ENCODE measurements around the gene TCF3.

DNA sequence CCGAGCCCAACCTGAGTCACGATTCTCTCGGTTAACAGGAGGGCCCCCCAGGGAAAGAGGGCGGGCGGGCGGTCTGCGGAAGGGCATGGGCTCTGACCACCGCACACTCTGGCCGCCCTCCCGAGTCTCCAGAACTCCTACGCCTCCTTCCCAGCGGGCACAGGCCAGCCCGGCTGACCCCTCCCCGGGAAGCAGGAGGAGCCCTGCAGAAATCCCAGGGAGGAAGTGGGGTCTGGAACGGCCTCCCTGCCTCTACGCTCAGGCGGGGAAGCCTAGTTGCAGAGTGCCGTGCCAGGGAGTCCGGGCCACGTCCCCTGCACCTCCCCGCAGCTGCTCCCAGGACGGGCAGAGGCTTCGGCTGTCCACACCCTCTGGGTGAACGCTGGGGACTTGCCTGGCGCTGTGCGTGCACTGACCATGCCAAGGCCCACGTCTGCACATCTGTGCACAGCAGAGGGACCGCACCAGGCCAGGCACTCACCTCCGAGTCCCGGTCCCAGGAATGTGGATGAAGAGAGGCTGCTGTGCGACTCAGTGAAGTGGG is 20.8 kb downstream of the TCF3 start:
- TF ChIP-seq, protein P1, sequence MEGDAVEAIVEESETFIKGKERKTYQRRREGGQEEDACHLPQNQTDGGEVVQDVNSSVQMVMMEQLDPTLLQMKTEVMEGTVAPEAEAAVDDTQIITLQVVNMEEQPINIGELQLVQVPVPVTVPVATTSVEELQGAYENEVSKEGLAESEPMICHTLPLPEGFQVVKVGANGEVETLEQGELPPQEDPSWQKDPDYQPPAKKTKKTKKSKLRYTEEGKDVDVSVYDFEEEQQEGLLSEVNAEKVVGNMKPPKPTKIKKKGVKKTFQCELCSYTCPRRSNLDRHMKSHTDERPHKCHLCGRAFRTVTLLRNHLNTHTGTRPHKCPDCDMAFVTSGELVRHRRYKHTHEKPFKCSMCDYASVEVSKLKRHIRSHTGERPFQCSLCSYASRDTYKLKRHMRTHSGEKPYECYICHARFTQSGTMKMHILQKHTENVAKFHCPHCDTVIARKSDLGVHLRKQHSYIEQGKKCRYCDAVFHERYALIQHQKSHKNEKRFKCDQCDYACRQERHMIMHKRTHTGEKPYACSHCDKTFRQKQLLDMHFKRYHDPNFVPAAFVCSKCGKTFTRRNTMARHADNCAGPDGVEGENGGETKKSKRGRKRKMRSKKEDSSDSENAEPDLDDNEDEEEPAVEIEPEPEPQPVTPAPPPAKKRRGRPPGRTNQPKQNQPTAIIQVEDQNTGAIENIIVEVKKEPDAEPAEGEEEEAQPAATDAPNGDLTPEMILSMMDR (IDR thresholded peaks at IDR 0.05) = no peak
- no peak for TF ChIP-seq POLR2A (IDR thresholded peaks at IDR 0.05)
